ENCODE data around the gene ZNF75A. TPM values are rescaled to one million over a fixed set of nuclear protein-coding genes. Genes with fewer than 3 reads are reported as not detected.
A peak's percentile ranks its signal among the peaks of the same experiment; 100 is the strongest.

Gene ZNF75A
- total and polyA plus RNA-seq, 2 experiments from 2014 or later = 29.6 to 36.9 TPM

DNA sequence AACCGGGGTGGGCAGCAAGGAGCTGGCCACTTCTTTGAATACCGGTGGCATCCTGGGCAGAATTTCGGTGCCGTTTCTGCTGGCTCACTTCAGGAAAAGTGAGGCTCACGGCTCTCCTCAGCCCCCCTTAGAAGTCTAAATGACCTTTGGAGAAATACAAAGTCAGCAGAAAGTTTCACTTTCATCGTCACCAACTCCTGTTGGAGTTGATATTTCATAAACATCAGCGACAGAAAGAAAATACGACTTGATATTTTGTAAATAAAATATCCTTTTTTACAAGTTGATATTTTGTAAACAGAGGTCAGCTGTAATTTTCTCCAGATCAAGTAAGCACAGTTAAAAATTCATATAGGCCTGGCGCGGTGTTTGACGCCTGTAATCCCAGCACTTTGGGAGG lies 781 bp downstream of the ZNF75A start:
- Mint-ChIP-seq H3K27me3 (ENCODE audit: insufficient read depth, low read depth, poor library complexity) (peaks cover 19% of the 10 kb centered on the region), H3K9me3 (peaks cover 88% of the 10 kb centered on the region), H3K27ac (no peak overlapping the region; the same call in 1 of the 2 replicates), H3K36me3 (ENCODE audit: low read depth) (peaks cover 88% of the 10 kb centered on the region), H3K4me1 (peaks cover 6% of the 10 kb centered on the region; the same call in 2 of the 3 replicates), H3K4me3 (peak overlapping the region; percentile 77)
- Histone ChIP-seq H3F3A (replicated peaks; ENCODE audit: low read depth) (peaks cover 8% of the 10 kb centered on the region; the same call in 1 of the 2 replicates), H3K27ac (ENCODE audit: low read depth) (peak overlapping the region; percentile 86; the same call in 1 of the 2 replicates), H3K79me2 (replicated peaks; ENCODE audit: insufficient read depth) (peaks cover 34% of the 10 kb centered on the region), H3K4me3 (peak overlapping the region; percentile 69), H2AFZ (peak overlapping the region; percentile 67; the same call in 1 of the 2 replicates), H3K9me2 (ENCODE audit: insufficient read depth) (peaks cover 22% of the 10 kb centered on the region), H3K4me2 (peak overlapping the region; percentile 89), H3K36me3 (ENCODE audit: insufficient read depth) (peaks cover 33% of the 10 kb centered on the region), H4K20me1 (replicated peaks; ENCODE audit: insufficient read depth) (no peaks in the 10 kb centered on the region), H3K27me3 (ENCODE audit: insufficient read depth) (peaks cover 5% of the 10 kb centered on the region; the same call in 1 of the 2 replicates), H3K4me1 (ENCODE audit: insufficient read depth) (no peaks in the 10 kb centered on the region; the same call in 1 of the 2 replicates)
- DNase-seq (ENCODE audit: low spot score) = no peak
- ATAC-seq = no peak
- TF ChIP-seq CTCF (conservative IDR thresholded peaks at IDR 0.05; ENCODE audit: low read depth in 2 of 2) = no peak
- TF ChIP-seq NANOG (IDR thresholded peaks at IDR 0.05; ENCODE audit: borderline replicate concordance) = no peak
- TF ChIP-seq ZNF331 (CRISPR knock-in tag; IDR thresholded peaks at IDR 0.05; ENCODE audit: low read depth) = no peak
- no peak for TF ChIP-seq ZNF462 (CRISPR knock-in tag; IDR thresholded peaks at IDR 0.05)
- TF ChIP-seq, protein P1, sequence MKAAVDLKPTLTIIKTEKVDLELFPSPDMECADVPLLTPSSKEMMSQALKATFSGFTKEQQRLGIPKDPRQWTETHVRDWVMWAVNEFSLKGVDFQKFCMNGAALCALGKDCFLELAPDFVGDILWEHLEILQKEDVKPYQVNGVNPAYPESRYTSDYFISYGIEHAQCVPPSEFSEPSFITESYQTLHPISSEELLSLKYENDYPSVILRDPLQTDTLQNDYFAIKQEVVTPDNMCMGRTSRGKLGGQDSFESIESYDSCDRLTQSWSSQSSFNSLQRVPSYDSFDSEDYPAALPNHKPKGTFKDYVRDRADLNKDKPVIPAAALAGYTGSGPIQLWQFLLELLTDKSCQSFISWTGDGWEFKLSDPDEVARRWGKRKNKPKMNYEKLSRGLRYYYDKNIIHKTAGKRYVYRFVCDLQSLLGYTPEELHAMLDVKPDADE (IDR thresholded peaks at IDR 0.05) = no peak
- TF ChIP-seq, protein P2, sequence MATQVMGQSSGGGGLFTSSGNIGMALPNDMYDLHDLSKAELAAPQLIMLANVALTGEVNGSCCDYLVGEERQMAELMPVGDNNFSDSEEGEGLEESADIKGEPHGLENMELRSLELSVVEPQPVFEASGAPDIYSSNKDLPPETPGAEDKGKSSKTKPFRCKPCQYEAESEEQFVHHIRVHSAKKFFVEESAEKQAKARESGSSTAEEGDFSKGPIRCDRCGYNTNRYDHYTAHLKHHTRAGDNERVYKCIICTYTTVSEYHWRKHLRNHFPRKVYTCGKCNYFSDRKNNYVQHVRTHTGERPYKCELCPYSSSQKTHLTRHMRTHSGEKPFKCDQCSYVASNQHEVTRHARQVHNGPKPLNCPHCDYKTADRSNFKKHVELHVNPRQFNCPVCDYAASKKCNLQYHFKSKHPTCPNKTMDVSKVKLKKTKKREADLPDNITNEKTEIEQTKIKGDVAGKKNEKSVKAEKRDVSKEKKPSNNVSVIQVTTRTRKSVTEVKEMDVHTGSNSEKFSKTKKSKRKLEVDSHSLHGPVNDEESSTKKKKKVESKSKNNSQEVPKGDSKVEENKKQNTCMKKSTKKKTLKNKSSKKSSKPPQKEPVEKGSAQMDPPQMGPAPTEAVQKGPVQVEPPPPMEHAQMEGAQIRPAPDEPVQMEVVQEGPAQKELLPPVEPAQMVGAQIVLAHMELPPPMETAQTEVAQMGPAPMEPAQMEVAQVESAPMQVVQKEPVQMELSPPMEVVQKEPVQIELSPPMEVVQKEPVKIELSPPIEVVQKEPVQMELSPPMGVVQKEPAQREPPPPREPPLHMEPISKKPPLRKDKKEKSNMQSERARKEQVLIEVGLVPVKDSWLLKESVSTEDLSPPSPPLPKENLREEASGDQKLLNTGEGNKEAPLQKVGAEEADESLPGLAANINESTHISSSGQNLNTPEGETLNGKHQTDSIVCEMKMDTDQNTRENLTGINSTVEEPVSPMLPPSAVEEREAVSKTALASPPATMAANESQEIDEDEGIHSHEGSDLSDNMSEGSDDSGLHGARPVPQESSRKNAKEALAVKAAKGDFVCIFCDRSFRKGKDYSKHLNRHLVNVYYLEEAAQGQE (IDR thresholded peaks at IDR 0.05; ENCODE audit: unreplicated experiment) = no peak
- no peak for TF ChIP-seq CREB1 (CRISPR knock-in tag; IDR thresholded peaks at IDR 0.05; ENCODE audit: low read depth)
- no peak for TF ChIP-seq STAT1 (IDR thresholded peaks at IDR 0.05; ENCODE audit: unreplicated experiment)
- no peak for TF ChIP-seq EZH2 (IDR thresholded peaks at IDR 0.05; ENCODE audit: low read depth, unreplicated experiment)
- TF ChIP-seq ZNF114 (CRISPR knock-in tag; IDR thresholded peaks at IDR 0.05) = no peak
- no peak for TF ChIP-seq POLR2AphosphoS5 (IDR thresholded peaks at IDR 0.05; ENCODE audit: low read depth)
- TF ChIP-seq EZH2phosphoT487 (IDR thresholded peaks at IDR 0.05; ENCODE audit: unreplicated experiment) = no peak
- TF ChIP-seq JUNB (IDR thresholded peaks at IDR 0.05; ENCODE audit: unreplicated experiment) = no peak
